Daoy (cell line): Measurements from ENCODE around the gene SDHB. TPM values are rescaled to one million over a fixed set of nuclear protein-coding genes. Genes with fewer than 3 reads are reported as not detected.

ENCODE experiments used
- DNase-seq: peaks from one replicate; pipeline ENCODE4 v3.0.0-alpha.2; 2015; ENCODE audit warnings: low read depth
- total RNA-seq: library from RNA; depleted of rRNA; stranded (reverse); fragments of >200 nt; shearing (Covaris generic); gene quantifications from 2 replicates; pipeline ENCODE4 v1.2.3, GENCODE V29; 2014; rRNA removed

SDHB gene
- total RNA-seq, result 313 and 339 TPM in 2 replicates

DNA sequence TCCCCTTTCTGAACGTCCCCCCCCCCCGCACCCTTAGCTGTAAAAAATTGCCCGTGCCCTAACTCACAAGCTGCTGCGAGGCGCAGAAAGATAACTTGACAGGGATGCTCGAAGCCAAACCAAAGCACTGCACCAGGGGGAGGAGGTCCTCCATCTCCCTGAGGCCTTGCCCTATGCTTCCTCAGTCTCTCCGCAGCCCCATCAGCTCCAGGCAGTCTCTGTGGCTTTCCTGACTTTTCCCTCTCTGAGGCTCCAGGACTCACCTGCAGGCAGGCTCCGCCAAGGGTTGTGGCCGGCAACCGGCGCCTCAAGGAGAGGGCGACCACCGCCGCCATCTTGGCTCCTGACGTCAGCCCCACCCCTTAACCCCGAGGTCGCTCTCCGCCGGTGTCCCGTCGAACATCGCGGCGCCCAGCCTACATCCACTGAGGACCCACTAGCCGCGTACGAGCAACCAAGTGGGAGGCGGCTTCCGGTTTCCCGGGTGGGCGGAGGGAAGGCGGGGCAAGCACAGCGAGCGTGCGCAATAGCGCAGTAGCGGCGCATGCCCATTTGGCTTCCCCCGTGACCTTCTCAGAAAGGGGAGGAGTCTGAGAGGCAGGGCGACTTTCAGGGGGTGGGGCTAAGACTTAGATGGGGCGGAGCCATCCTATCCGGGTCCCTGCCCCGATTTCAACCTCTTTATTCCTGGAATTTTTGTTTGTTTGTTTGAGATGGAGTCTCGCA is at the start of gene SDHB:
SDHB (minus strand) TSS at position 348 of the 726 bp plus-strand sequence; CDS start at position 335, 13 bp downstream.
- DNase-seq, result peak; percentile 99

DNA sequence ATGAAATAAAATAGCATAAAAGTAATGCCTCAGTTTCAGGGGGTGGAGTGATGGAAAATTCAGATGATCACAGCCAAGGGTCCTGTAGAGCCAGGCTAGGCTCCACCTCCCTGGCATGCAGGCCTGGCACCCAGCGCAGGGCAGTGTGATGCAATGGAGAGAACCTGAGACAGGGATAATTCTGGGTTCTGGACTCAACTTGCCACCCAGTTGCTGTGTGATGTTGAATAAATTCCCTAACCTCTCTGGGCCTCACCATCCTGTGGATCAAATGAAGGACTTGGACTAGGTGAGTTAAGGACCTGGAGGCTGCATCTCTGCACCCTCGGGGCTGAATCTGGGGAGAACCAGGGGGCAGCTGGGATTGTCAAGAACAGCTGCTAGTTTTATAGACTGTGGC is 48.4 kb upstream of the SDHB start:
- DNase-seq, result no peak

DNA sequence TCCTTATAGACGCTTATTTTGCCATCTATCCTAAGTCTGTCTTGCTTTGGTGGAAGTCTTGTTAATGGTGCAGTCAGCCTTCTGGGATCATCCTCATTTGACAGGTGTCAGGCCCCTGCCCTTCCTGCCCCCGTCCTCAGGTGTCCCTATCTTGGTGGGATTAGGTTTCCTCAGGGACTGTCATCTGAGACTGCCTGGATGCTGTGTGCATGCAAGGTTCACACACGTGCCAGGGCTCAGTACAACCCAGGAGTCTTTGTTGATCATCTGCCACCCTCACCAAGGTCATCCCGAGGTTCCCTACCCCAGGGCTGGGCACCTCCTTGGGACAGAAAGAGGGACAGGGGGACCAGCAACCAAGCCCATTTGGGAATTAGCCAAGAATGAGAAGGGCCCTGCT is 47.4 kb upstream of the SDHB start:
- no peak for DNase-seq

DNA sequence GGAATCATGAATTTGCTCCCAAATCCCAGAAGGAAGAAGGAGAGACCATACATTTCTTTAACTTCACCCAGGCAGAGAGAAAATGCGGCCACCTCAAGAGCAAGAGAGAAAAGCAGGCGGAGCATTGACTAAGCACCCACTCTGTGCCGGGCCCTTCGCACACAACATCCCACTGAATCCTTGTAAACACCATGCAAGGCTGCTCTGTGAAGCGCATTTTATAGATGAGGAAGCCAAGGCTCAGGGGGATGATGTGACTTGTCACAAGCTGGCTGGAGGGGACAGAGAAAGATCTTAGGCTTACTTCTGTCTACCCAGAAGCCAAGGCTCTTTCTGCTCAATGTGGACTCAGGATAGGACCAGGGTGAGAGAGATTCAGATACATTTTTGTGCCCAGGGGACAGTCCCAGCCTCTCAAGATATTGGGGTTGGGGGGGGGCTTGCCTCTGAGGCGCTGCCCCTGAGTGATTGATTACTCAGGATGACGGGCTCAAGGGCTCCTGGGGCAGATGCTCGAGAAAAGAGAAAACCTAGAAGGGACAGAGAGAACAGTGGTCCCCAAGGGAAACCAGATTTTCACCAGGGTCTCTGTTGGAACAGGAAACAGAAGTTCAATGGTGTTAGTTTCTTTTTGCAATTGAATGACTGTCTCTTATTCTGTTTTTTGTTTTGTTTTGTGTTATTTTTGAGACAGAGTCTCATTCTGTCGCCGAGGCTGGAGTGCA is 45.9 kb upstream of the SDHB start:
- DNase-seq, result no peak

DNA sequence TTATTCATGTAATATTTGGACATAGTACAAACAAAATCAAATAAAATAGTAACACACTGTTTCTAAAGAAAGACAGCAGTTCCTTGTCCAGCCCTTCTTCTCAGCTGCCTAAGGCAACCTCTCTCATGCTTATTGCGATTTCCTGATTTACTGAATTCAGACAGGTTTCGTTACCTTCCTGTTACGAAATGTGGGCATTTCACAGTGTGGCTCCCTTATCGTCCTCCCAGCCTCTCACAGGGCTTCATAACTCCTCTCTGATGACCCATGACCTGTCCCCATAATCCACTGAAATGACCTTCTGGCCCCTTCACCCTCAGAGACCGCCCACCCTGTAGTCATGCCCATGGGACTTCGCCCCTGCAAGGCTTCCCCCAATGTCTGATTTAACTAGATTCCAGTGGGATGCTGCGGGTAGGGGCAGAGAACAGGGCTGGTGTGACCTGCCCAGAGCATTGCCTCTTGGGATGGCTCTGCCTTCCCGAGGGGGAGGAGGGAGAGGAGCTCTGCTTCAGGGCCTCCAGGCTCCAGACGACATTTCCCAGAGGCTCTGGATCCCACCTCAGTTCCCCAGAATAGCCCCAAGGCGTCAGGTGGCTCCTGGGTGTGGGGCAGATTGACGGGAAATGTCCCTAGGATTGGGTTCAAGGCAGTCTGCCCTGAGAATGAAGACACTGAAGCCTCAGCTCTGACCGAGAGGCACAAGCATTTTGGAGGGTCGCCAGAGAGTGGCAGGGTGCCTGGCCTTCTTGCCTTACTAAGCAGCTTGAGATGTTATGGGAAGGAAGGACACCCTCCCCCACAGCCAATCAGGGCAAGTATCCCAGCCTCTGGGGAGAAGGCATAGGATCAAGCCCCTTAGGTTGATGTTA is 44.9 kb upstream of the SDHB start:
- no peak for DNase-seq

DNA sequence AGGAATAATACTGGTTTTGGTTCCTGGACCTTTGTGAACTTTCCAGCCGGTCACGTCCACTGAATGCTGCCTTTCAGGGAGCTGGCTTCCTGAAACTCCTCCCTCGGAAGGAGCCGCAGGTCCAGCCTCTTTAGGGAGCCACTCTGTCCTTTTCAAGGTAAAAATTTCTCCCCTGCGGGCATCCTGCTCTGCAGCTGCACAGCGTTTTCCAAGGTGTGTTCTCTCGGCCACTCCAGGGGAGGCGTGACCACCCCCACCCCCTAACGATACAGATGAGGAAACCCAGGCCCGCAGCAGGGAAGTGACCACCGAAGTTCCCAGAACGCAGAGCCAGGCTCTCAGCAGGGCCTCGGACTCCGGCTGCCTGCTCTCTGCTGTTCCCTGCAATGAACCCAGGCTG is 44.0 kb upstream of the SDHB start:
- no peak for DNase-seq

DNA sequence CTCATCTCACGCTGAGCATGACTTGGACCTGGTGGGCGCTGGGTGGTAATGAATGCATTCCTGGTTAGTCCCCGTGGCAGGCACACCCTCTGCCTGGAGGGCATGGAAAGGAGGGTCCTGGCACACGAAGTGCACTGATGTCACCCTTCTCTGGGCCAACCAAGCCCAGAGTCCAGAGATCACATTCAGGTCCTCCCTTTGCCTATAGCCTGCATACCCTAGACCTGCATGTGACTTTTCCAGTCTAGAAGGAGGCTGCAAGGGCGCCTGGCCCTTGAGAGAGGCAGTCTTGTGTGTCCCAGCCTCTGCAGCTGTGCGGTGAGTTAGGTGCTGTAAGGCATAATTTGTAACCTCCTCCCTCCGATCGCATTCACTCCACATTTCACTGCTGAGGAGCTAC is 43.3 kb upstream of the SDHB start:
- peak; percentile 16 for DNase-seq

DNA sequence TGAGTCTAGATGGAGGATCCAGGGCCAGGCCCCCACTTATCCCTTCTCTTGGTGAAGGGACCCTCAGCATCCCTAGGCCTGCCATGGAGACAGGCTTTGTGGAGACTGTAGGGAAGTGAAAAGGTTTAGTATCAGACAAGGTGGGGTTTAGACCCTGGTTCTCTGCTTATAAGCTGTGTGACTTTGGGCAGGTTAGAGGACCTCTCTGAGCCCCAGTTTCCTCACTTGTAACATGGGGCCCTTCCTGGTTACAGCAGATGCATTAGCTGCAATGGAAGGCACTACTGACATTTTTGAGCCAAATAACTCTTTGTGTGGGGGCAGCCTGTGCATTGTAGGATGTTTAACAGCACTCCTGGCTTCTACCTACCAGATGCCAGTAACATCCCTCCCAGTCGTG is 42.8 kb upstream of the SDHB start:
- no peak for DNase-seq

DNA sequence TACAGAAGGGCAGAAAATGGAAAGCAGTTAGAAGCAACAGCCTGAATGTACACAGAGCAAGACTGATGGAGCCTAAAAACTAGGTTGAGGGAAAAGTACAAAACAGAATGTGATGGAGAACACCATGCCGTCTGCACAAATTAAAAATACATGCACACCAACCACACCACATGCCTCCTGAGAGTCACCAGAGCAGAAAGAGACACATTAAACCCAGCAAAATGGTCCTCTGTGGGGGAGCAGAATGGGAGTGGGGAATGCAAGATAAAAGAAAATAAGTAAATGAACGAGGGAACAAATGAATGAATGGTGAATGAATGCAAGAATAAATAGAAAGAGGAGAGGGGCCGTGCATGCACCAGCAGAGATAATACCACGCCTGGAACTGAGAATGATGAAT is 41.3 kb upstream of the SDHB start:
- no peak for DNase-seq

DNA sequence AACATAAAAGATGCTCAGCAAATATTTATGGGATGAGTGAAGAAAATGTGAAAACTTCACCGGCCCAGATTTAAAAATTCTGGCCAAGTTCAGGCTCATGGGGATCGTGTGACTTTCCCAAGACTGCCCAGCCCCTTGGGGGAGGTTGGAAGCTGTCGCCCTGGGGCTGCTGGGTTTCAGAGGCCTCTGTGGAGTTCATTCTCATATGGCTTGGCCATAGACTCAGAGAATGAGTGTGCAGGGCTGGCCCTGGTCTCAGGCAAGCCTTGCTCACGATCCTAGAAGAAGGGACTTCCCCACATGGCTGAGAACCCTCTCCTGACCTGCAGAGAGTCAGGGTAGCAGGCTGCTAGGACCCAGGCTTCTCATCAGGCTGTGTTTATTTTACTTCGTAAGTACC is 40.8 kb upstream of the SDHB start:
- no peak for DNase-seq

DNA sequence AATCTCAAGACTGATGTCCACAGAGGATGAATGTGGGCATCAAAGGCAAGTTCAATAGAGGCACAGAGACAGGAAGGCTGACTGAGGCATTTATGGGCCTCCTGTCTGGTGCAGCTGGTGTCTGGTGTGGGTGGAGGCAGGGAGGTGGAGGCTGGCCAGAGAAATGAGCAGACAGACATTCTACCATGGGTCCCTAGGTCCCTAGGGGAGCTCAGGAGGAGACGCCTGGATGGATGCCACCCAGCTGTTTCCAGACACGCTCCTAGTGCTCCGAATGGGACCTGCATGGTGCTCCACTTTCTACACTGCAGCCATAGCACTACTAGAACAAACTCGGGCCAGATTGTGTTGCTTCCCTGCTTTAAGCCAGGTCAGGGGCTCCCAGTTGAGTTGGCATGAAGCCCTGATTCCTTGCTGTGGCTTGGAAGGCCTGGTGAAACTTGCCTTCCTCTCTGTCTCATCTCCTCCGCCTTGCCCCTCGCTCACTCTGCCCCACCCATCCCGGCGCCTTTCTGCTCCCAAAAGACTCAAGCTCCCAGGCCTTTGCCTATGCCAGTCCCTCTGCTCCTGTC is 40.1 kb upstream of the SDHB start:
- no peak for DNase-seq

DNA sequence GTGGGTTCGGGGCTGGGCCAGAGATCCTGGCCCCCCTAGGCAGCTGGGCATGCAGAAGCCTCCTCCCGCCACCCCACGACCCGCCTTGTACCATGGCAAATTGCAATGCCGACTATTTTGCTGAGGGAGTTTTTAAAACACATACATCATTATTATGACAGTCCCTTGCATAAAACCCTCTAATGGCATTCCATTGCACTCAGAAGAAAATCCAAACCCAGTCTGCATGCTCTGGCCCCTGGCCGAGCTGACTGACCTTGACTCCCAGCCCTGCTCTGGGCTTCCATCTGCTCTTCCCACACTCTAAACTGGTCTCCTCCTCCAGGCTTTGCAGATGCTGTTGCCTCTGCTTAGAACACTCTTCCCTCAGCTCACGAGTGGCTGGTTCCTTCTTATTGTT is 37.4 kb upstream of the SDHB start:
- DNase-seq, result no peak

DNA sequence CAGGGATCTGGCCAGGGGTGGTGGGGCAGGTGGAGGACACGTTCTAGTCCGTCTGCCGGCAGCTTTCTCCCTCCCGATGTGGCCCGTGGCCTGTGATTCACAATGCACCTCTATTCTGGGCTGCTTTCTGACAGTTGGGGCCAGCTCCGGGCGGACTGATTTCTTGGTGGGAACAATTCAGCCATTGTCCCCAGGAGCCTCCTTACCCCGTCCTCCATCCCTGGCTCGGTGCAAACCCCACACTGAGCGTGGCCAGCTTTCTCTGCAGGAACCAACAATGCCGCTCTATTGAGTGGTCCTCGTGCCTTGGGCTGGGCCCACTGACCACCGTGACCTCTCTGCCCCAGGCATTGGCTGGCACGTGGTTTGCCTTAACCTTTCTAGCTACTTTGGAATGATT is 35.7 kb upstream of the SDHB start:
- DNase-seq, result no peak

DNA sequence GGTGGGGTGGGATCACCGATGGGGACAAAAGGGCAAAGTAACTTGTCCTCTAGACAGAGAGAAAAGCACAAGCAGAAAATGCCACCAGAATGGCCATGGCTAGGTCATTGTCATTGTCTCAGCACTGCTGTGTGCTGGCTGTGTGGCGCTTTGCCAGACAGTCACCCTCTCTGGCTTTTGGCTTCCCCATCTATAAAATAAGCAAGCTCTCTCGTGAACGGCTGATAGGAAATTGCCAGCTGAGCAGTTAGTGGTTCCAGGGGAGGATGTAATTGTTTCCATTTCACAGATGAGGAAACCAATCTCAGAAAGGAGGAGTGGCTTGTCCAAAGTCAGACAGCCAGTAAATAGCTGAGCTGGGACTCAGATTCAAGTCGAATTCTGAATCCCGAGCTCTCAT is 32.9 kb upstream of the SDHB start:
- peak; percentile 14 for DNase-seq

DNA sequence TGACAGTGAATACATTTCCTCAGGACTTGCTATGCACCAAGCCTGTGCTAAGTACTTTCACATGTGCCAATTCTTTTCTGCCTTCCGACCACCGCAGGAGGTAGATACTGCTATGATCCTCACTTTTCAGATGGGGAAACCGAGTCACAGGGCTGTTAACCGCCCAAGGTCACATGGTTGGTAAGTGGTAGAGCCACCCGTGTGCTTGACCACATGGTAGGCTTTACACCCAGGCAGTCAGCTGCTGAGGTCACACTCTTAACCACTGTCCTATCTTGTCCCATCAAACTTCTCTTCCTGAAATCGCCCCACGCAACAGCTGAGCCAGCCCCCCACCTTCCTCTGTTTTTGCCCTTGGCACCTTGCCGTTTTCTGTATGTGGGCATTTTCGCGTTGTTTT is 31.0 kb upstream of the SDHB start:
- DNase-seq, result no peak

DNA sequence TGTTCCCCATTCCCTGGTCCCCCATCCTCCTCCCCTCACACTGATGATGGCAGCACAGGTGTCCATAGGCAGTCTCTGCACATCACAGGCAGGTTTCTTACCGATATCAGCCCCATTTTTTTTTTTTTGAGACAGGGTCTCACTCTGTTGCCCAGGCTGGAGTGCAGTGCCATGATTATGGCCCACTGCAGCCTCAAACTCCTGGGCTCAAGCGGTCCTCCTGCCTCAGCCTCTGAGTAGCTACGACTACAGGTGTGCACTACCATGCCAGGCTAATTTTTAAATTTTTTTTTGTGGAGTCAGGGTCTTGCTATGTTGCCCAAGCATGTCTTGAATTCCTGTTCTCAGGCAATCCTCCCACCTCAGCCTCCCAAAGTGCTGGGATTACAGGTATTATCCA is 28.9 kb upstream of the SDHB start:
- DNase-seq, result no peak

DNA sequence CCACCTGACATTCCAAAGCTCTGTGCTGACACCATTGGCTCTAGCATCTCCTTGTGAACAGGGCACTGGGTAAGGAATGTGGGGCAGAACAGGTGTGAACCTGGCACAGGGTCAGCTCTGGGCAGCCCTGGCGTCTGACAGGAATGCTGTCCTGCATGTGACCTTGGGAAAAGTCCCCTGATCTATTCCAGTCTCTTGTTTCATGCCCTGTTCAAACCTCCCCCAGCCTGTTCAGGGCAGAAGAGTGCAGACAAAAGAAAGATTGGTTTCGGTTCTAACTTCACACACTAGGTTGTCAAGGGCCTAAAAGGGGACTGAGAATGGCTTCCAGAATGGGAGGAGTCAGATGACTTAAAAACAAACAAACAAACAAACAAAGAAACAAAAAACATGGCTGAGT is 27.6 kb upstream of the SDHB start:
- DNase-seq, result no peak

DNA sequence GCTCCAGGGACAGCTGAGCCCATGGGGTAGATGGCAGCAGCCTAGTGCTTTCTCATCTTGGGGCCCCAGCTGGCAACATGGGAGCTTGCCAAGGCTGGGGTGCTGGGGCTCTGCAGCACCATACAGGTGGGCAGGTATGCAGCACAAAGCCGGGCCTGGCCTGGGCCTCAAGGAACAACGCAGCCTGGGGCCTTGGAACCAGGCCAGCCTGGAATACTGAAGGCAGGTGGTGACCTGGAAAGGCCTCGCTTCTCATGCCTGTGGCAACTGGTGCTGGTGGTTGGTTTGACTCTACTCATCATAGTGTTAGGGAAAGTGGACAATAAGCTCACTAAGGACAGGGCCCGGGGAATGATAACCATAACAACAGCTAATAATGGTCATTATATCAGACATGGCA is 27.0 kb upstream of the SDHB start:
- no peak for DNase-seq

DNA sequence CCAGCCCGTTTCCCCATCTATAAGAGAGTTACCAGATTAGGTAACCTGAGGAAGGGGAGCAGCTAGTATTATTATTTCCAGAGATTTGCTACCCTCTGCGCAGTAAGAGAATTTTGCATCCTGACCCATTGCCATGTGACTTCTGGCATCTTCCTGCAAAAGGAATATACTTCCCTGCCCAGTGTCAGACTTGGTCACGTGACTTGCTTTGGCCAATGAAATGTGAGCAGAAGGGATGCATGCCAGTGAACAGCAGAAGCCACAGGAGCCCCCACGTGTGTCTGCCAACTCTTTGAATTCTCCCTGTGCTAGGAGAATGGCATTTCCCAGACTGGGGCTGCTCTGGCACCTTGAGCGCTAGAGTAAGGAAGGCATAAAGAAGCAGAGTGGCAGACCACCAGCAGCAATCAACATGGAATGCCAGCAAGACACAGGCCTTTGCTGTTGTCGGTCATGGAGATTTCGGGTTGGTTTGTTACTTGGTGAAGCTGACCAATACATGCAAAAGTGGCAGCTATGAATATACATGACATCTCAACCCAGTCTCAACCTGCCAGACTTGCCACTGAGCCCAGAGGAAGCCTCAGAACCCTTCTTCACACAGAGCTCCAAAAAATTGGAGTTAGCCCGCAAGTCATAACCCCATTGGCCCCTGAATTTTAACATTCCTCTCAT is 26.4 kb upstream of the SDHB start:
- no peak for DNase-seq

DNA sequence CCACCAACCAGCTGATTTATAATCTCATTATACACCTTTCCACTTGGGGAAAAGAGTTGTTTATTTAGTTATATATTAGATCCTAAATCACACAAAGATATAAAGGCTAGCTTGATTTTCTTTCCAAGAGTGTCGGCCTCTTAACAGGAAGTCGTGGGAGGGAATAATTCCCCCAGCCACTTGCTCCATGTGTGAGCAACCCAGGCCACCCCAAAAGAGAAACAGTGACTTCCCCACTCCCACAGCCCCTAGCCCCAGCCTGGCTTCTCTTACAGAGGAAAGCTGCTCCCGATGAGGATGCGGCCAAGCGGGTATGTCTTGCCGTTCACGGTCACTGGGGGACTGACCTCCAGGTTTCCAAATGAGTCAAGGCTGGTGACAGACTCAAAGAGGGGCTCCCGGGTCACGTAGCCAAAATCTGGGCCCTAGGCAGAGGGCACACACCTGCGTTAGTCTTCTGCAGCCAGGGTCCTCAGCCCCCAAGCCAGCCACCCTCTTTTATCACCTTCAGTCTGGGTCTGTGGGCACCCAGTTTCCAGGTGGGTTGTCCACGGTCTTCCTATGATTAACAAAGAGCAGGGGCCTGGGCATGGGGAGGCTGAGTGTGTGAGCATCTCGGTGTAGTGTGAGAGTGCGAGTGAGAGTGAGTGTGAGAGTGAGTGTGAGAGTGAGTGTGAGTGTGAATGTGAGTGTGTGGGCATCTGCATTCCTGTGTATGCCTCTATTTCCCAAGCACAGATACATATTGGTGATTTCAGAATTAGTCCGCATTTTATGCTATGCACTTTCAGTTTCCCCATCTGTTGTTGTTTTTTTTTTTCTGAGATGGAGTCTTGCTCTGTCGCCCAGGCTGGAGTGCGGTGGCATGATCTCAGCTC is 25.4 kb upstream of the SDHB start:
- DNase-seq, result no peak
